Lower leg skin (tissue), 3 donors: ENCODE data around the gene PACS1.

ENCODE experiments used
- CTCF ChIP-seq, 3 donors: fragments of 450-650 bp; IDR thresholded peaks; one replicate each; pipeline ENCODE4 v1.5.1; 2016; ENCODE audit warnings: antibody characterized with exemption in 3 of 3, mild to moderate bottlenecking in 3 of 3, moderate library complexity in 2 of 3
- POLR2A ChIP-seq, 2 donors: fragments of 450-650 bp; IDR thresholded peaks; one replicate each; pipeline ENCODE4 v1.6.1; 2016 to 2017; ENCODE audit warnings: antibody characterized with exemption in 2 of 2, mild to moderate bottlenecking in 1 of 2, moderate library complexity in 1 of 2

DNA sequence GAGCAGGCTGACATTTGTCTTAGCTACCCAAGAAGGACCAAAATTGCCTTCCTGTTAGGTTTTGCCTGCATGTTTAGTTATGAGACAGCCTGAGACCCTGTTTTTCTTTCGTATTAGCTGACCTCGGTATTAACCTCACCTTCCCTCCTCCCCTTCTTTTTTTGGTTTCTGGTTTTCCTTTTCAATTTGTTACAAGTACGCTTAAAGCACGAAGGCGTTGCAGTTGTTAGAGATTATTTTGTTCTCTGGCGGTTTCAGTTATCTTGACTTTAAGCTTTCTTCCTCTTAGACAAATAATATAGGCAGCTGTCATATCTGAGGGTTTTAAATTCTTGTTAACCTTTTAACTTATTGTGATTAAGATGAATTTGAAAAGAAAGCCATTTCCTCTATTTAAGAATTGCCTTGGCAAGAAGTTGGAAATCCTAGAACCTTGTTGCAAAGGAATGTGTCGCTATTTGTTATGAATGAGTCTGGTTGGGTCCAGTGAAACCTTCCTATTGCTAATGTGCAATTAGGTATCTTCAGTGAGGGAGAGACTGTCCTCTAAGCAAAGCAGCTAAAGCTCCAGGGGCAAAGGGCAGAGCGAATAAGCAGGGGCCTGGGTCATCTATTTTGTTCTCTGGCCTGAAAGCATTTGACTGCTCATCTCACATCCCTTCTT is 45.7 kb downstream of the PACS1 start:
- TF ChIP-seq POLR2A (IDR thresholded peaks at IDR 0.05) (no peak), CTCF (IDR thresholded peaks at IDR 0.05) (no peak)
